GM12801 (cell line): ENCODE data around the gene BNC2.

Source experiments
- CTCF ChIP-seq: IDR thresholded peaks from one replicate; pipeline ENCODE4 v1.5.1; 2011; ENCODE audit warnings: control low read depth; ENCODE audit not compliant: insufficient read length; ENCODE audit errors: extremely low read depth

The BNC2 gene

DNA sequence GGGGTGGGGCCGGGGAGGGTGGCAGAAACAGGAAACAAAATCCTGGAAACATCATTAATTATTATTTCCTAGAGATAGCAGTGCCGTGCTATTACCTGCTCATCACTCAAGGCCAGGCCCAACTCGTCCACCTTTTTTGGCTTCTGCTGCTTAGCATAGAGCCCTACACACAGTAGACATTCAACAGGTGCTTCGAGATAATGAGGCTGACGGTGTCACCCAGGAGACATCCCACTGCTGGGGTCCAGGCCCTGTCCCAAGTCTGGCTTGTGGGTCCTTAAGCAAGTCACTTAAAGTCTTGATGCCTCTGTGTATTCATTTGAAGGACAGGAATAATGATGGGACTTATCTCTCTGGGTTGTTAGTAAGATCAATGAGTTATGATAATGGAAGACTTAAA is 506.6 kb downstream of the BNC2 start:
- no peak for TF ChIP-seq CTCF

DNA sequence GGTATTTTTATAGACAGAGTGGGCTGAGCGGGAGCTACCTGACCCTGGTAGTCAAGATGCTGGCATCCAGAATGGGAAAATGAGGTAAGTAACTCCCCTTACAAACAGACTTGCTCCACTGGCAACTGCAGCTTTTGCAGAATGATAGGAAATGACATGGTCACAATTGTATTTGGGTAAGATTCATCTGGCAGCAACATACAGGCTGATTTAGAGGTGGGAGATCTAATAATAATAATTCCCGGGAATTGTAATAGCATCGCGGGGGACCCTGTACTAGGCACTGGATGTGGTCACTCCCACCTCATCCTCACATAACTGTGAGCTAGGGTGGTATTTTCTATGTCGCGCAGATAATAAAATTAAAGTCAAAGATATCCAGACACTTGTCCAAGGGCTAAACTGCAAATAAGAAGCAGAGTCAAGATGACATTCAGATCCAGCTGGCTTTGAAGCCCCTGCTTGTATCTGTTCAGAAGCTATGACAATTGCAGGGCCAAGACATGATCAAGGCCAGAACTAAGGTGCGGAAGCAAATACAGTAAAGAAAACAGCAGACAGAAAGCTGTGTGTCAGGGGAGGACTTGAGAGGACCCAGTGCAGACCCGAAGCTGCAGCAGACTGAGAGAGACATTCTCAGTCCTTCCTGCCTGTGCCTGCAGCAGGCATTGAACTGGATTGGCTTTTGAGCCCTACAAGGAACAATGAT is 507.2 kb downstream of the BNC2 start:
- TF ChIP-seq CTCF, result no peak

DNA sequence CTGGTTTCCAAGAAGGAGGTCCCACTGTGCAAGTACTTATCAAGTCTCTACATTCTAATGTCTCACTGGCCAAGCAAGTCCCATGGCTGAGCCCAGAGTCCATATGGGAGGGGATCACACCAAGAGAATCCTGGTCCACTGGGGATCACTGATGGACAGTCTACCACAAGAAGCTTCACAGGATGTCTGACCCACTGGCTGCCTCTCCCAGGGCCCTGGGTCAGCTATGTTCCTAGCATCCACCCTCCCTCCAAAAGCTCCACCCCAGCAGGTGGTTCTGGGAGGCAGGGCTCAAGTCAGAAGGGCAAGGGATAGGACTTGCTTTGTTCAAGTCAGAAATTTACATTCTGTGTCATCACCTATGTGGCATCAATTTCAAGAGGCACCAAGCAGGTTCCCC is 508.5 kb downstream of the BNC2 start:
- TF ChIP-seq CTCF, result no peak

GRCh38 chr9:16361118-16361517 is 509.4 kb downstream of the BNC2 start:
- no peak for TF ChIP-seq CTCF

- TF ChIP-seq CTCF, result no peak
These were observed 510.2 kb downstream of the BNC2 start for GRCh38 chr9:16360247-16360646.
